Anterior cingulate cortex (tissue), 58 donors: ENCODE results near the gene CFD.

Source experiments
- DNase-seq, 58 donors: peaks; one replicate each; lab custom pipeline; 2025; lab: John Stamatoyannopoulos, UW

CFD gene

GRCh38 chr19:869245-870177, 10.0 kb downstream of the CFD start:
- no peak for DNase-seq

- DNase-seq: no peak
These were observed 10.8 kb downstream of the CFD start for GRCh38 chr19:870314-870713.

GRCh38 chr19:870963-871401, 11.5 kb downstream of the CFD start:
- DNase-seq: peak in 31 of 58 donors; percentile 11 to 62 (median 34)

GRCh38 chr19:871446-872265, 12.2 kb downstream of the CFD start:
- DNase-seq: peak in 4 of 58 donors; percentile 23 to 51 (median 38)

- DNase-seq: no peak
These were observed 12.9 kb downstream of the CFD start for GRCh38 chr19:872266-872951.

GRCh38 chr19:873084-873483, 13.6 kb downstream of the CFD start:
- DNase-seq: peak in 1 of 58 donors; percentile 33

- DNase-seq: no peak
These were observed 14.1 kb downstream of the CFD start for GRCh38 chr19:873561-874041.

GRCh38 chr19:875265-875879, 15.9 kb downstream of the CFD start:
- no peak for DNase-seq

- DNase-seq: peak in 4 of 58 donors; percentile 14 to 29 (median 21)
These were observed 16.6 kb downstream of the CFD start for GRCh38 chr19:876089-876488.

- no peak for DNase-seq
These were observed 17.4 kb downstream of the CFD start for GRCh38 chr19:876780-877314.

- peak in 1 of 58 donors; percentile 14 for DNase-seq
These were observed 18.7 kb downstream of the CFD start for GRCh38 chr19:877992-878660.

- peak in 3 of 58 donors; percentile 21 to 42 (median 24) for DNase-seq
These were observed 19.5 kb downstream of the CFD start for GRCh38 chr19:878751-879561.

- peak in 3 of 58 donors; percentile 9 to 28 (median 23) for DNase-seq
These were observed 20.4 kb downstream of the CFD start for GRCh38 chr19:879711-880438.

- no peak for DNase-seq
These were observed 22.1 kb downstream of the CFD start for GRCh38 chr19:881385-882071.

- DNase-seq: no peak
These were observed 23.5 kb downstream of the CFD start for GRCh38 chr19:882871-883497.

GRCh38 chr19:883661-884211, 24.3 kb downstream of the CFD start:
- no peak for DNase-seq
